ENCODE results near the gene PLD5. TPM values are rescaled to one million over a fixed set of nuclear protein-coding genes. Genes with fewer than 3 reads are reported as not detected.
"Not testable (repeated sequence)": the region's sequence is repeated elsewhere in the genome, so short reads cannot be mapped to it uniquely, and the experiment has no call there.

Gene PLD5
- total and polyA plus RNA-seq, 2 donors (not counting 3 experiments of a cell fraction or from before 2014, with no cell fraction given) = not detected

- Histone ChIP-seq H3K9me1 (replicated peaks; ENCODE audit: control insufficient read depth, extremely low read depth, insufficient read depth, low read length) (no peaks in the 10 kb centered on the region), H4K20me1 (replicated peaks; ENCODE audit: control insufficient read depth, extremely low read depth, insufficient read depth, low read length) (no peaks in the 10 kb centered on the region), H2AFZ (ENCODE audit: low read depth, low read length) (no peak overlapping the region), H3K4me2 (ENCODE audit: insufficient read depth, low read length) (no peak overlapping the region), H3K27me3 (ENCODE audit: control insufficient read depth in 2 of 2, insufficient read depth in 2 of 2, low read length in 2 of 2) (no peaks in the 10 kb centered on the region), H3K9ac (replicated peaks; ENCODE audit: extremely low read depth, insufficient read depth, low read length) (no peak overlapping the region), H3K4me3 (replicated peaks in 1 of 3; ENCODE audit: insufficient read depth in 1 of 3, low read depth in 1 of 3, low read length in 3 of 3) (no peak overlapping the region), H3K27ac (ENCODE audit: insufficient read depth, low read depth, low read length) (no peak overlapping the region), H3K79me2 (ENCODE audit: control insufficient read depth, insufficient read depth, low read length) (no peaks in the 10 kb centered on the region), H3K4me1 (ENCODE audit: control insufficient read depth, extremely low read depth, insufficient read depth, low read length) (no peaks in the 10 kb centered on the region), H3K36me3 (ENCODE audit: control insufficient read depth in 2 of 2, extremely low read depth in 1 of 2, insufficient read depth in 2 of 2, low read length in 2 of 2) (no peaks in the 10 kb centered on the region), H3K9me3 (replicated peaks; ENCODE audit: control insufficient read depth, insufficient read depth, low read length) (no peaks in the 10 kb centered on the region)
- CTCF ChIA-PET = no interaction called here
- no TSS peak for BruUV-seq (replicated peaks)
- POLR2A ChIA-PET = no interaction called here
- intact Hi-C loops (cut with micrococcal nuclease) (no loop called here), dilution Hi-C loops (cut with MboI; ENCODE audit: extremely low pct_ligation_motif_present, low sequenced_read_pairs) (no loop called here)
- TF ChIP-seq MYC (IDR thresholded peaks at IDR 0.05; ENCODE audit: low read depth, low read length) (no peak), EZH2 (IDR thresholded peaks at IDR 0.05; ENCODE audit: borderline replicate concordance, low read depth, low read length, severe bottlenecking) (no peak), MAX (IDR thresholded peaks at IDR 0.05; ENCODE audit: insufficient read depth, insufficient read length) (no peak), POLR2AphosphoS5 (IDR thresholded peaks at IDR 0.05; ENCODE audit: insufficient read depth, low read depth, low read length) (no peak), JUN (IDR thresholded peaks at IDR 0.05; ENCODE audit: borderline replicate concordance, insufficient read depth, insufficient read length, low read depth) (no peak), GATA2 (IDR thresholded peaks at IDR 0.05; ENCODE audit: insufficient read depth, insufficient read length, low read depth, low read length) (no peak), CTCF (IDR thresholded peaks at IDR 0.05; ENCODE audit: extremely low read depth in 1 of 2, insufficient read depth in 1 of 2, low read depth in 1 of 2, low read length in 2 of 2) (no peak), POLR2A (IDR thresholded peaks at IDR 0.05; ENCODE audit: low read depth, low read length) (no peak), FOS (IDR thresholded peaks at IDR 0.05; ENCODE audit: borderline replicate concordance, insufficient read depth, low read length) (no peak)
- DNase-seq (ENCODE audit: low read depth, low spot score) (no peak), FAIRE-seq (no peak)
Observed at GRCh38 chr1:242216368-242216767, 308.1 kb downstream of the PLD5 start.

- CTCF ChIA-PET; intact Hi-C loops (cut with micrococcal nuclease); H4K20me1 ChIP-seq (replicated peaks; ENCODE audit: control insufficient read depth, extremely low read depth, insufficient read depth, low read length); POLR2A ChIA-PET; DNase-seq (ENCODE audit: low read depth, low spot score); H3K9ac ChIP-seq (replicated peaks; ENCODE audit: extremely low read depth, insufficient read depth, low read length); H3K36me3 ChIP-seq (ENCODE audit: control insufficient read depth in 2 of 2, extremely low read depth in 1 of 2, insufficient read depth in 2 of 2, low read length in 2 of 2); dilution Hi-C loops (cut with MboI; ENCODE audit: extremely low pct_ligation_motif_present, low sequenced_read_pairs); H3K4me1 ChIP-seq (ENCODE audit: control insufficient read depth, extremely low read depth, insufficient read depth, low read length); BruUV-seq (replicated peaks); FAIRE-seq; H3K27ac ChIP-seq (ENCODE audit: insufficient read depth, low read depth, low read length); H3K9me1 ChIP-seq (replicated peaks; ENCODE audit: control insufficient read depth, extremely low read depth, insufficient read depth, low read length); H3K4me3 ChIP-seq (replicated peaks in 1 of 3; ENCODE audit: insufficient read depth in 1 of 3, low read depth in 1 of 3, low read length in 3 of 3); H2AFZ ChIP-seq (ENCODE audit: low read depth, low read length); H3K27me3 ChIP-seq (ENCODE audit: control insufficient read depth in 2 of 2, insufficient read depth in 2 of 2, low read length in 2 of 2); H3K79me2 ChIP-seq (ENCODE audit: control insufficient read depth, insufficient read depth, low read length); H3K4me2 ChIP-seq (ENCODE audit: insufficient read depth, low read length); H3K9me3 ChIP-seq (replicated peaks; ENCODE audit: control insufficient read depth, insufficient read depth, low read length): not testable (repeated sequence)
Observed at GRCh38 chr1:242214455-242214854, 310.0 kb downstream of the PLD5 start.

GRCh38 chr1:242212961-242213360 is 311.5 kb downstream of the PLD5 start:
- CTCF ChIA-PET; H3K27me3 ChIP-seq (ENCODE audit: control insufficient read depth in 2 of 2, insufficient read depth in 2 of 2, low read length in 2 of 2); H4K20me1 ChIP-seq (replicated peaks; ENCODE audit: control insufficient read depth, extremely low read depth, insufficient read depth, low read length); H3K4me2 ChIP-seq (ENCODE audit: insufficient read depth, low read length); H3K4me1 ChIP-seq (ENCODE audit: control insufficient read depth, extremely low read depth, insufficient read depth, low read length); dilution Hi-C loops (cut with MboI; ENCODE audit: extremely low pct_ligation_motif_present, low sequenced_read_pairs); H2AFZ ChIP-seq (ENCODE audit: low read depth, low read length); H3K9me3 ChIP-seq (replicated peaks; ENCODE audit: control insufficient read depth, insufficient read depth, low read length); BruUV-seq (replicated peaks); H3K36me3 ChIP-seq (ENCODE audit: control insufficient read depth in 2 of 2, extremely low read depth in 1 of 2, insufficient read depth in 2 of 2, low read length in 2 of 2); intact Hi-C loops (cut with micrococcal nuclease); H3K9ac ChIP-seq (replicated peaks; ENCODE audit: extremely low read depth, insufficient read depth, low read length); H3K79me2 ChIP-seq (ENCODE audit: control insufficient read depth, insufficient read depth, low read length); H3K9me1 ChIP-seq (replicated peaks; ENCODE audit: control insufficient read depth, extremely low read depth, insufficient read depth, low read length); DNase-seq (ENCODE audit: low read depth, low spot score); H3K27ac ChIP-seq (ENCODE audit: insufficient read depth, low read depth, low read length); FAIRE-seq; POLR2A ChIA-PET; H3K4me3 ChIP-seq (replicated peaks in 1 of 3; ENCODE audit: insufficient read depth in 1 of 3, low read depth in 1 of 3, low read length in 3 of 3): not testable (repeated sequence)

Measured in endothelial cell of umbilical vein (primary cell).